T1000 (cell line): Measurements from ENCODE around the gene RHOBTB1.

ENCODE experiments used
- DNase-seq: peaks from one replicate; lab custom pipeline; 2025; ENCODE audit warnings: mixed read lengths; lab: John Stamatoyannopoulos, UW

RHOBTB1 gene

DNA sequence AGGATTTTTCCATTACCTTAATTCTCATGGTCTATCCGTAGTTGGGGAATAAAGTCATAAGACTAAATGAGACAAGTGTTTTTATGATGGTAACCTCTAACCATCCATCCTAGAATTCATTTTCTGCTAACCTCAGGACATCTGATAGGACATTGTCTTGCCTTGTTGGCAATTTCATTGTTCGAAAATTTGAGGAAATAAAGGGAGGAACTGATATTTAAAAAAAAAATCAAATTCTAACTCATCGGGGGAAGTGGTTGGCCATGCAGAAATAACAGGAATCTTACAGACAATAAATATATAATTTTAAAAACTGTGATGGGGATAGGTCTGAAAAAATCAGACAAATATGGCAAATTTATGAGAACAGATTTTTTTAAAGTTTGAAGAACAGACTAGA is 21.7 kb upstream of the RHOBTB1 start:
- DNase-seq = no peak

DNA sequence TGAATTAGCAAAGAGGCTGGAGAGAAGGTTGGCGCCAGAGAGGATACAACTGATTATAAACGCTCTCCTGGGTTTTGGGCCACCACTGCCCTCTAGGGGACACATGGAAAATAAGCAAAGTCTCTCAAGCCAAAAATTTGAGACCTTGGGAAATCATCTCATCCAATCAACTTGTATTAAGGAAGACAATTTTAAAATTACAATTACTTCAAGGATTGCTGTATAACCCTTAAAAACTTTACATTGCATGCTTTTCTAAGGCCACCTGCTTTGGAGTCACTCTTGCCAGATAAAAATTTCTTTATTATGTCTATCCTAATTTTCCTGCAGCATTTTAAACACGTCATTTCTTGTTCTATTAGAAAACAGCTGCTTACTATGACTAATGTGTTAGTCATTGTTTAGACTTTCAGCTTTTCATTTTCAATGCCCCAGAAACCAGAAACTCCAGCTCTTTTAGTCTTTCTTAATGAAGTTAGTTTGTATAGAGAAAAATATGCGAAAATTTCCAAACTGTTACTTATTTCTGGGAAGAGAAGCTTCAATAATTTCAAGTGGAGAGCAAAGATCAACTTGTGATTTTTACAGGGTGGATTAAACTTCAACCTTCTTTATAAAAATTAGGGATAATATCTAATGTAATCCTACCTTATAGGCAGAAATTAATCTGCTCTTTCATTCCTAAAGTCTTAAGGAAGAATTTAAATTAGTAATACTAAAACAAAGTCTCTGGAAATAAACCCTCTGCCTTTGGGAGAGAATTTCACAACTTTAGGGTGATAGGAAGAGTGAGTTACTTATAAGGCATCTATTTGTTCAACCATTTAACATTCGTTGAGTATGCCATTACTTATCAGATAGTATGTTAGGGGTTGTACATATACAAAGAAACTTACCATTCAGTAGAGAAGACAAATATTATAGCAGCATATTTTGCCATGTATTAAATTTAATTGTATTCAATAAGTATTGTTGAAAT is 20.6 kb upstream of the RHOBTB1 start:
- peak; percentile 7 for DNase-seq

- DNase-seq = no peak
Observed at GRCh38 chr10:60963441-60964256, 19.7 kb upstream of the RHOBTB1 start.

GRCh38 chr10:60962946-60963345 is 19.0 kb upstream of the RHOBTB1 start:
- no peak for DNase-seq

DNA sequence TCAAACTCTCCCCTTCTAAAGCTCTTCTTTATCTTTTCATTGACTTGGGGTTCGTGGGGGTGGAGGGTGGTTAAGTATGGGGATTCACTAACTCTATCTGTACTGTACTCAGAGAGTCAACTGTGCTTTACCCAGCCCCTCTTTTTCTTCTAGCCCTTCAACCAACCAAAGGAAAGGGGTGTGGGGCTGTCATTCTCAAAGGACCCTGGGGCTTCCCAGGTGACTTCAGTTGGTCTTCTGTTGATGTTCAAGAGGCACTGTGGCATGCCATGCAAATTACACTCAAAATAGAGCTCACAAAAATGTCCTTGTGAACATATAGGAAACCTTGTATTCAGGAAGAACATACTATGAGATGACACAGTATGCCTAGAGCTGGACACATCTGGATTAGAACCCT is 16.9 kb upstream of the RHOBTB1 start:
- DNase-seq = no peak

DNA sequence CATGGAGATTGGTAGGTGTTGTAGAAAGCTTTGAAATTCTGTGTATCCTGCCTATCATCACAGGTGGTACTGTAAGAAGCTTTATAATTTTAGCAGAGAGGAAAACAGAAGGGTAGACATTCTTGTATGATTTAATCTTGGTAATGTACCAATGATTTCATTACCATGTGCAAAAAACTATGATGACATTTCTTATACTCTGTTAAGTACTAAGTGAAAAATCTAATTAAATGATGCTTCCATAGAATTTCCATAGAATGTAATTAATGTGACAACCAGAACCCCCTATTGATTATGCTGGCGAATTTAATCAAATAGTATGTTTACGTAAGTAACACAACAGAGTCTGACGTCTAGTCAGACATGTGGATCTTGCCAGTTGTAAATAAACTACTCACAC is 16.0 kb upstream of the RHOBTB1 start:
- no peak for DNase-seq

GRCh38 chr10:60958892-60959601 is 15.1 kb upstream of the RHOBTB1 start:
- DNase-seq = no peak

GRCh38 chr10:60957667-60958221 is 13.8 kb upstream of the RHOBTB1 start:
- DNase-seq = no peak

DNA sequence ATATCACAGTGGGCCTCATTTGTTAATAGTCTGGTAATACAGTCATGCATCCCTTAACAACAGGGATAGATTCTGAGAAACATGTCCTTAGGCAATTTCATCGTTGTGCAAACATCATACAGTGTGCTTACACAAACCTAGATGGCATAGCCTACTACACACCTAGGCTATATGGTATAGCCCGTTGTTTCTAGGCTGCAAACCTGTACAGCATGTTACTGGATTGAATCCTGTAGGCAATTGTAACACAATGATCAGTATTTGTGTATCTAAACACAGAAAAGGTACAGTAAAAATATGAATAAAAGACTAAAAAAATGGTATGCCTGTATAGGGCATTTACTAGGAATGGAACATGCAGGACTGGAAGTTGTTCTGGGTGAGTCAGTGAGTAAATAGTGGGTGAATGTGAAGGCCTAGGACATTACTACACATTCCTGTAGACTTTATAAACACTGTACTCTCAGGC is 12.0 kb upstream of the RHOBTB1 start:
- no peak for DNase-seq

GRCh38 chr10:60955316-60955715 is 11.3 kb upstream of the RHOBTB1 start:
- no peak for DNase-seq

GRCh38 chr10:60954035-60954434 is 10.1 kb upstream of the RHOBTB1 start:
- DNase-seq = no peak

DNA sequence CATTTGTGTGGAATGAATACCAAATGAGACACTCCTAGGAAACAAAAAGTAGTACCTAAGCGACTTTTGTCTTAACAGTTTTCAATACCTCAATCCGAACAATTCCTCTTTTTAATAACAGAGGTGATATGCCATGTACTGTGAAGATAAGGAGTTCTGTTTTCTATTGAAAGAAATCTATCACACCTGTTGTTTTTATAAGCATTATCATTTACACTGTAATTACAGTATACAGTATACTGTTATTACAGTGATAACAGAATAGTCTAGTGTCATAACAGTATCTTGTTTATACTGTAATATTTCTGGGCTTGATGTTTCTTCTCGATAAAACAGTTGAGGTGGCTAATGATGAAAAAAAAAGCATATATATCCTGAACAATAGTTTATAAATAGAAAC is 9.4 kb upstream of the RHOBTB1 start:
- no peak for DNase-seq

DNA sequence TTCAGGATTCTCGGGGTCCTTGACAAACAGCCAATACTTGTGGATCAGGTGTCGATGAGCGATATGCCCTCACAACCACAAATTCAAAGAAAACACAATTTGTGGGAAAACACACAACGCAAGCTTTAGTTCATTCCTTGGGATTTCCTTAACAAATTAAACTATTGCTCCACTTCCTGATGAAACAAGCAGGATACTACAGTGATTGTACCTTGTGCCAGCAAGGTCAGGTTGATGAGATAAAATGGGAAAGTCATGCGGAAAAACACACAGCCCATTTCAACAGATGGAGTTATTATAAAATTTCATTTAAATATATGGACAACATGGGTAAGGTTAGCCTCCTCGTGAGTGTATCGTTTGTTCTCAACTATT is 8.8 kb upstream of the RHOBTB1 start:
- no peak for DNase-seq

DNA sequence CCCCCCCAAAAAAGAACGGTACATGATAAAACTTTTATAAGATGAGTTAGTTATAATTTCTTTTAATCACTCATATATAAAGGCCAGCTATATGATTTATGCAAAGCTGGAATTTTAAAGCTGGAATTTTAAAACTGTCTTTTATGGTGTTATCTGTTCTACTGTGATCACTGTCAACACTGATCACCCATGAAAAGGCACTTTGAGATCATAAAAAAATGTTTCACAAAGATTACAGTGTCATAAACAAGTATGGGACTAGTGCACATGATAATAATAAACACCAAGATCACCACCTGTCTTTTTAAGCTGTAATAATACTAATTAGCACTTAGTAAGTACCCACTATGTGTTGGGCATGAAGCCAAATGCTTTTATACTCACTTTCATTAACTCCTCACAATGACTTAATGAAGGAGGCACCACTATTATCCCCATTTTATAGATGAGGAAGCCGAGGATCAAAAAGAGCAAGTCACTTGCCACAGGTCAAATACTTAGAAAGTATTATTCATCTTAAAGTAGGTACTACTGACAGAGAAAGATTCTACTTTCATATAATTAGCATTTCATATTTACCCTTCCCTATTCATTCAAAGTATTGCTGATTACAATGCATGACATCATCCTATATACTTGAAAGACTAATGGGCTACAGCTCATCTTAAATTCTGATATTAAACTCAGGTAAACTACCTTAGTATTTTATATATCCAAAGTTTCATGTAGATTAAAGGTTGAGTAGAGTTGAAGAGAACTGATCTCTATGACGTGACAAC is 8.3 kb upstream of the RHOBTB1 start:
- no peak for DNase-seq

GRCh38 chr10:60951272-60951724 is 7.3 kb upstream of the RHOBTB1 start:
- DNase-seq = no peak

- DNase-seq = no peak
Observed at GRCh38 chr10:60950300-60950699, 6.3 kb upstream of the RHOBTB1 start.

DNA sequence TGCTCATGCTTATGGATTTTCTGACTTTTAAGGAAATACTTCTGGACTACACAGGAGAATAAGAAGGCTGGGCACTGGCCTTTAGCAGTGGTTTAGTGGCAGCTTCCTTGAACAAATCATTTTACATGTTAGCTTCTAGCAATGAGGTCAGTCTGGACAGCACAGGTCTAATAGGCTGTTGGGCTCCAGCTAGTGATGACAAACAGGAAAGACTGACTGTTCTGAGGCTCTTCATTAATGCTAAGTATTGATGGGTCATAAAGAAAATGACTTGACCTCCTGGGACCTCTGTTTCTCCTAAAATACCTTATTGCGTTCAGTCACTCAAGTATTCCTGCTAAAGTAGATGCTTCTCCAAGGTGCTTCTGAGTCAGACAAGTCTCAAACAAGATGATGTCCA is 4.9 kb upstream of the RHOBTB1 start:
- DNase-seq = no peak

GRCh38 chr10:60944910-60945297 is 919 bp upstream of the RHOBTB1 start:
- DNase-seq = no peak

DNA sequence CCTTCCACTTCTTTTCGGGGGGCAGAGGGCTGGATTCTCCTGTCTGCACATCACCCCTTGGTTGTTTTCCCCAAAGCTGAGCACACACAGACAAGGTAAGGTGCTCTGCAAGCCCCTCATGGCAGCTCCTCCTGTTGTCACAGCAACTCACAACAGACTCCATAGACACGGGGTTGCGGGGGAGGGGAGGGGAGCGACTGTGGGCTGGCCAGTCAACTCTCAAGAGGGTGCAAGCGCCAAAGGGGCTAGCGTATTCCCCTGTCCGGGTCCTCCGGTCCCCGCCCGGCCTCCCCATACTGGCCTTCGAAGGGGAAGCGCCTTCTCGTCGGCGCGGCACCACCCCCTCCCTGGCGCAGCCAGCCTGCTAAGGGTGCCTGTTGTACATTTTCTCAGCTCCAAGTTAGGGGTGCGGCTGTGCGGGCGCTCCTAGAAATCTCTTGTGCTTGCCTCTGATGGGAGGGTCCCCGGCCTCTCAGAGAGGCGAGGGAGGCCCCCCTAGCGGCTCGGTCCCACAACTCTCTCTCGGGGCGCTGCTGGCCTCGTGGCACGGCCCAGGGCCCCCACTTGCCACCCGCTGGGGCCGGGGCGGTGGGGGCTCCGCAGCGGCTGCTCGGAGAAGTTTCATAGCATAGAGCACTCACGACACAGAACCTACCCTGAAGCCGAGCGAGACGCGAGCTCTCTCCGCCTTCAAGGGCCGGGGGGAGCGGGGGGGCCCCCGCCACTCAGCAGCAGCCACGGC is 498 bp downstream of the RHOBTB1 start:
- peak; percentile 67 for DNase-seq

- no peak for DNase-seq
Observed at GRCh38 chr10:60942788-60943315, 1.1 kb downstream of the RHOBTB1 start.
